Epidermal melanocyte (primary cell): ENCODE results near the gene EHF.

Source experiments
- DNase-seq: peaks from one replicate; pipeline ENCODE4 v3.0.0; 2011; ENCODE audit warnings: low spot score; ENCODE audit not compliant: insufficient read length

The EHF gene

DNA sequence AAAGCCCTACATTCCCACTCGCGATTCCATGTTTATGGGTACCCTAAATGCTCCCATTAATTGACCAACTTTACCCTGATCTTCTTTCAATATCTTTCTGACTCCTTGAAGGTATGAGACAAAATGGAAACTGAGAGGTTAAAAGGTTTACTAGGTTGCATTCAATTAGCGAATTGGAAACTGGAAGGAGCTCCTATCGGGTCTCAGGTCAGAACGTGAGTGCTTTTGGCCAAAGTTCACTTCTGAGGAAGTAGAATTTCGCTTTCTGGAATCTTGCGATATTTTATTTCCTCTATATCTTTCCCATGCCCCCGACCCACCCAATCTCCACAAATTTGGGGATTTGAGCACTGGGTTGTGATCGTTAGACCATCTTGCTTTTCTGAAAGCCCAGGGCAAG, 2.6 kb downstream of the EHF start:
- DNase-seq, result no peak

GRCh38 chr11:34624069-34624468, 3.2 kb downstream of the EHF start:
- no peak for DNase-seq

GRCh38 chr11:34625576-34625975, 4.7 kb downstream of the EHF start:
- no peak for DNase-seq

DNA sequence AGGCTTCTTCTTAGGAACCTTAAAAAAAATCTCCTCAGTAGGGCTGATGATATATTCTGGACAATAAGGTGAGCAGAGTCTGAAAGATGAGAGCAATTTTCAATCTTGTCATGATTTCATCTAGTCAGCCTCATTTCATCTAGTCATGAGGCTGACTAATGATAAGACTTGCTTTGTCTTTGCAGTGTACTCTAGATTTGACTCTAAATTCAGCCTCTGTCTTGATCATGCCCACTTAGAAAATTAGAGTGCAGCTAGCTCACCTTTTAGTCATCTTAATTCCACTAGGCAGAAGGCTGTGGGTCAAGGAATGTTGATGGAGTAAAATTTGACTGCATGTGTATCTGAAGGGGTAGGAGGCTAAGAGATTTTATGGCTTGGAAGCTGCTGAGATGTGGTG, 5.5 kb downstream of the EHF start:
- no peak for DNase-seq

- no peak for DNase-seq
Observed at GRCh38 chr11:34627197-34627596, 6.3 kb downstream of the EHF start.

GRCh38 chr11:34629711-34630110, 8.8 kb downstream of the EHF start:
- DNase-seq, result no peak

- DNase-seq, result no peak
Observed at GRCh38 chr11:34630544-34630943, 9.7 kb downstream of the EHF start.

GRCh38 chr11:34631297-34631696, 10.4 kb downstream of the EHF start:
- no peak for DNase-seq

GRCh38 chr11:34631737-34632104, 10.8 kb downstream of the EHF start:
- no peak for DNase-seq

DNA sequence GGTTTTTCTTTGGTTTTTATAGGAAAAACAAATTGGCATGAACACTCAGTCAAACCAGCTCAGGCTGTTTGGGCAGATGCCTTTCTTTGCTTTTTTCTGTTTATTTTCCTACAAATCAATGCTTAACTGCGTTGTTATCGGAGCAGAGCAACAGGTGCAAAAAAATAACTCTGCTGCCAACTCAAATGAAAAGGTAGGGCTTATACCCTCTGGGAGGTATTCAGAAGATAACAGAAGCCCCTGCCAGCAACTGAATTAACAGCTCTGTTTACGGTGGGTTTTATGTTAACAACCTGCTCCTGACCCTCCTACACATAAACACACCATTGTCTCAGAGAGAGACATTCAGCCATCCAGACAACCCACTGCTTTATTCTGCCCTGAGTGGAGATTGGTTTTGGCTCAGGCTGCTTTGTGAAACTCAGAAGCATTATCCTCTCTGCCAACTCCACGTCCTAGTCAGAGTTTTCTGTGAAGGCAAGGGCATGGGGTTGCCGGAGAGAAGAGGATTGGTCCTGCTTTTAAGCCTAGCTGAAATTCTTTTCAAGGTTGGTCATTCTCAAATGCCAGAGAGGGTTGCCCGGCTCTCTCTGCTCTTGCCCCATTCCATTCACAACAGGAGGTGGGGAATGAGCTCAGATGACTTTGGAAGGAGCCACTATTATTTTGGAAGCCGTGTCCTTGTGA, 11.4 kb downstream of the EHF start:
- no peak for DNase-seq

DNA sequence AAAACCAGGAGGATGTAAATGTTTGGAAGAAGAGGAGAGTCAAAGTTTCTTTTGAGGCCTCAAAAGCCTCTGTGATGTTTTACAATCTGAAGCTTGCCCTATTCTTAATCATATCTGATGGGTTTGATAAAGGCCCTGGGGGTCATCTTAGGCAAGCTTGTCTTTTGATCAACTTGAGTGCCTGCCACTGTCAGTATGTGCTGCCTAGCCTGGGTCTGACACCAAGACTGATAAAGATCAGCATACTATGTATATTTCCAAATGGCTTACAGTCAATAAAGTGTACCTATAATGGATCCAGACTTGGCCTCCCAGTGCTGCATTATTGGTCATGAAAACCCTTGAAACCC, 12.7 kb downstream of the EHF start:
- no peak for DNase-seq

GRCh38 chr11:34633990-34634693, 13.2 kb downstream of the EHF start:
- no peak for DNase-seq

GRCh38 chr11:34634694-34635062, 13.8 kb downstream of the EHF start:
- DNase-seq, result no peak

GRCh38 chr11:34636127-34636526, 15.2 kb downstream of the EHF start:
- no peak for DNase-seq

DNA sequence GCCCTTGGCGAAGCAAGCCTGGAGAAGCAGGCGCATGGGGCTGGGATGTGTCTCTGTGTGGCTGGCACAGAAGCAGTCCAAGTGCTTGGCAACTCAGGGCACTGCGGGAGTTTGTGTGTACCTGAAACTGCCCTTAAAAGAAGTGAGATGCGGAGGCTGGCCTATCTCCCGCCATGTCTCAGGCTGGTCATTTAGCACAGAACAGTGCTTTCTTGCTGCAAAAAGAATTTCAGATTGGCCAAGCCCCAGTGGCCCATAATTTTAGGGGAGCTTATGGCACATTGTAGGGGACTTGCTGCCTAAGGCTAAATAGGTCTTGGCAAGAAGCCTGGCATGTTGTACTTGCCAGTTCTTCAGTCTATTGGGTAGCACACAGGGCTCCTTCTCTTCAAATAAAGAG, 16.4 kb downstream of the EHF start:
- DNase-seq, result no peak

DNA sequence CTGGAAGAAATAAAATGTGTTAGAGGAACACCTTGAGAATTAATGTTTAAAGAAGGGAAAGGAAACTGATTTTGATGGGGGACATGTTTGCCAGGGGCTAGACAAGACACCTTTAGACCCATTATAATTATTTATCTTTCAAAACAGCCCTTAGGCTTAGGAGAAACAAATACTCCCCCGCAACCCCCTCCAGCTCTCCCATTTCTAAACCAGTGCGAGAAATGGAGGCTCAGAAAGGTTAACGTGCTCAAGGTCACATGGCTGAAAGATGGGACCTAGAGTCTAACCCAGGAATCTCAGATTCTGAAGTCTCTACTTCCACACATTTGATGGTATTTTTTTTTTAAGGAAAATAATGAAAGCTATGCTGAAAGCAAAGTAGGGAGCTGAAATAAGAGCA, 18.0 kb downstream of the EHF start:
- DNase-seq, result no peak

GRCh38 chr11:34639545-34639944, 18.7 kb downstream of the EHF start:
- no peak for DNase-seq

- no peak for DNase-seq
Observed at GRCh38 chr11:34640050-34640923, 19.4 kb downstream of the EHF start.

GRCh38 chr11:34640924-34641275, 20.0 kb downstream of the EHF start:
- DNase-seq, result no peak

- no peak for DNase-seq
Observed at GRCh38 chr11:34641456-34641855, 20.6 kb downstream of the EHF start.

DNA sequence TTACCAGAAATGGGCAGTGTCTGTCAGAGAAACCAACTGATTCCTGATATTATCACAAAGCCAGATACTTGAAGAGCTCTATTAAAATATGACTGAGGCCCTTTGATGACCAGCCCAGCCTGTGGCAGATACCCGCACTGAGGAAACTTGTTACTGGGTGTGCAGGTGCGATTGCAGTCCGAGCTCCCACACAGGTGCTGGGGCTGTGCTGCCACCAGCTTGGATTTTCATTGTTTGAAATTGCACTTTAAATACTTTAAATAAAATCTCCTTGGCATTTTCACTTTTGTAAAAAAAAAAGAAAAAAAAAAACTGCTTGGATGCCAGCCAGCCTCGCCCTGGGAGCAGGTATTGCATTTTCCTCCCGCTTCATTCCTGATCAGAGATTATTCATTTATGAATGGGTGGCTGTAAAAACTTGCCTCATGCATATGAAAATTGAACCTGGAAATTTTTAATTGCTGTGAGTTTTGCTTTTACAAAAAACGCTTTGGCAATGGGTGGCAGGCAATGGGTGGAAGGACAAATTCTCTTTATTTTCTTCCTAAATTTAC, 21.2 kb downstream of the EHF start:
- DNase-seq, result no peak

DNA sequence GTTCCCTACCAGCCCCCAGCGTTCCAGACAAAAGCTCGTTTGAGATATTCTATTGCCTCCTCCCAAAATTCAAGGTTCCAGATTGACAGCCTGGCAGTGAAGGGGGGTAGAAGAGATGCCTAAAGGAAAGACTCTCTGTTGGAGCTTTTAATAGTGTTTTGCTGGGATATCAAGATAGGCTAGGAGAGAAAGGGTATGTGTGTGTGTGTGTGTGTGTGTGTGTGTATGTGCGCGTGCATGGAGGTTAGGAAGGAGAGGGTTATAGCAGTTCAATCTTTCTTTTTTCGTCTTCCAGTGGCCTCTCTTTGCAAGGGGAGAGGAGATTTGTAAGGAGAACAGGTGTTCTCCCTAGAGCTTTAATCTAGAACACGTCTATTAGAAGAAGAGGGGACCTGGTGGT, 22.0 kb downstream of the EHF start:
- no peak for DNase-seq
